HG03354 (cell line): ENCODE results near the gene TPCN2.
"Not testable (repeated sequence)": the region's sequence is repeated elsewhere in the genome, so short reads cannot be mapped to it uniquely, and the experiment has no call there.

Source experiments
- ATAC-seq: cut with Tn5 transposase; IDR thresholded peaks from one replicate; pipeline ENCODE4 v1.9.1; 2021; ENCODE audit warnings: mild to moderate bottlenecking; ENCODE audit not compliant: unreplicated experiment, poor library complexity, severe bottlenecking

The TPCN2 gene

DNA sequence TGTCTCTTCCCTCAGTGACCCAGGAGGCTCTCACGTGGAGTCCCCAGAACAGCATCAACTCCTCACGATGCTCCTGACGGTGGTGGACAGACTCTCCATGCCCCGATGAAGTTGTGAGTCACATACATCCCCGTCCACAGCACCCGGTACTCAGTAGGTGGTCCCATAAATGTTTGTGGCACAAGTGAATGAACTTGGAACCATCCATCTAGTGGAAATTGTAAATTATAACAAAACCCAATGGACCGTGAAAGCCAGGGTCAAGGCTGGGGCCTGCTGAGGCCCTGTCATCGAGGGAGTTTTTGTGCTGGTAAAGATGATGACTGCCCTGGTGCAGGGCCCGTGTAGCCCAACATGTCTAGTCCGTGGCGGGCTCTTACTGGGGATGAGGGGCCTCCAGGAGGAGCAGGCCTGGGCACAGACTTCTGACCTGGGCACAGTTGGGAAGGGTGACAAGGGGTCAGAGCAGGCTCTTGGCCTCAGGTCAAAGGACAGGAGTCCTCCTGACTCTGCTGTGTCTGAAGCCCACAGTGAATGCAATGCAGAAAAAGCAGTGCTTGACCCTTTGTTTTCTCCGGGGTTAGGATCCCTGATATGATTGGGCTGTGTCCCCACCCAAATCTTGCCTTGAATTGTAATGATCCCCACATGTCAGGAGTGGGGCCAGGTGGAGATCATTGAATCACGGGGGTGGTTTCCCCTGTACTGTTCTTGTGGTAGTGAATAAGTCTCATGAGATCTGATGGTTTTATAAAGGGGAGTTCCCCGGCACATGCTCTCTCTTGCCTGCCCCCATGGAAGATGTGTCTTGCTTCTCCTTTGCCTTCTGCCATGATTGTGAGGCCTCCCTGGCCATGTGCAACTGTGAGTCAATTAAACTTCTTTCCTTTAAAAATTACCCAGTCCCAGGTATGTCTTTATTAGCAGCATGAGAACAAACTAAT lies 87.0 kb downstream of the TPCN2 start:
- ATAC-seq: no peak

DNA sequence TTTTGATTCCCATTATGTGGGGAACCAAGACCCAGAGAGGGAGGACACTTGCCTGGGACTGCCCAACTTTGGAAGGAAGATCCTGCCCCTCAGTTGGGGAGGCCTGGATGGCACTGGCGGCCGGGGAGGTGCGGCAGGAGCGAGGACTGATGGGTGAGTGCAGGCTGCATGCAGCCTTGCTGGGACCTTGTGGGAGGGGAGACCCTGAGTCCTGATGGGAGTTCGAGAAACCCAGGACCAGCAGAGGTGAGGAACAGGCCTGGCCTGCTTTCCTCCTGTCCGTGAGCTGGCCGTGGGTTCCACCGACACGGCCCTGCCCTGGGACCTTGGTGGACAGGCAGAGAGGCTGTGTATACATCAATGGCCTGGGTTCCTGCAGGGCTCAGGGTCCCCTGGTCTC lies 87.7 kb downstream of the TPCN2 start:
- ATAC-seq: no peak

DNA sequence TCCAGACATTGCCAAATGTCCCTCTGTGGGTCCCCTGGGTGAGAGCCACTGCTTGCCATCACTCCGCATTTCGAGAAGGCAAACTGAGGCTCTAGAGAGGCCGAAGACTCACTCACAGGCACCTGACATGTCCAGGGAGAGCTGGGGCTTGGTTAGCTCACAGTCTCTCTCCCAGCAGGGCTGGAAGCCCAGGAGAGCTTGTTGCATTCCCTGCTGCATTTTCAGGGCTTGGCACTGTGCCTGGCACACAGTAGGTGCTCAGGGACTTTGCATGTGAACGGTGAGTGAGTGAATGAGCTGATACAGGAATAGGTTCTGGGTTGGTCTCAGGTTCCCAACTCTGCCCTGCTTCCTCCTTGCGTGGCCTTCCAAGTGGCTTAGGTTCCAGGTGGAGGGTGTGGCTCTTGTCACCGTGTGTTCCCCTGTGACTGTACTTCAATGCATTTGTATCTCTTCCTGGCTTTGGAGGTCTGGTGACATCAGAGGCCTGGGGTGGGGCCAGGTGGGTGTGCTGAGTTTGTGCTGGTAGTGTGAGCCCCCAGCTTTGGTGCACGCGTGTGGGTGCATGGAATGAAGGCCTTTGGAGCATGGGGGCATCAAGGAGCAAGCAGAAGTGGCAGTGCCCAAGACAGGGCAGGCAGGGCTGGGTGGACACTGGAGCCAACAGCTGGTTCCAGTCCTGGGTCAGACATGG lies 88.6 kb downstream of the TPCN2 start:
- ATAC-seq: no peak

DNA sequence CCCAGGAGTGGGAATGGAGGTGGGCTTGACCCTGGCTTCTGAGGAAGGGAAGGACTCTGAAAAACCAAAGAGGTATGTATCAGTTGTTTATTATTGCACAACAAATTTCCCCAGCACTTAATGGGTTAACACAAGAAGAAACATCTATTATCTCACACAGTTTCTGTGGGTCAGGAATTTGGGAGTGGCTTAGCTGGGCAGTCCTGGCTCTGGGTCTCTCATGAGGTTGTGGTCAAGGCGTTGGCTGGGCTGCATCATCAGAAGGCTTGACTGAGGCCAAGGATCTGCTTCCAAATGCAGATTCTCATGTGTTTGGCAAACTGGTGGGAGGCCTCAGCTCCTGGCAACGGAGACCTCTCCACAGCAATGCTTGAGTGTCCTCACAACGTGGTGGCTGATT lies 89.5 kb downstream of the TPCN2 start:
- no peak for ATAC-seq

DNA sequence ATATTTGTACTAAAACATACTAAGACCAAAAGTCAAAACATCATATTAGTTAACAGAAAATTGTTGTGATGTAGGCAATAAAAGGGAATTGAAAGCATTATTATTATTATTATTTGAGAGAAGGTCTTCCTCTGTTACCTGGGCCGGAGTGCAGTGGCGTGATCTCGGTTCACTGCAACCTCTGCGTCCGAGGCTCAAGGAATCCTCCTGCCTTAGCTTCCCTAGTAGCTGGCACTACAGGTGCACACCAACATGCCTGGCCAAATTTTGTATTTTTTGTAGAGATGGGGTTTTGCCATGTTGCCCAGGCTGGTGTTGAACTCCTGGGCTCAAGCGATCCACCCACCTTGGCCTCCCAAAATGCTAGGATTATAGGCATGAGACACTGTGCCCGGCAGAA lies 91.4 kb downstream of the TPCN2 start:
- ATAC-seq: not testable (repeated sequence)

DNA sequence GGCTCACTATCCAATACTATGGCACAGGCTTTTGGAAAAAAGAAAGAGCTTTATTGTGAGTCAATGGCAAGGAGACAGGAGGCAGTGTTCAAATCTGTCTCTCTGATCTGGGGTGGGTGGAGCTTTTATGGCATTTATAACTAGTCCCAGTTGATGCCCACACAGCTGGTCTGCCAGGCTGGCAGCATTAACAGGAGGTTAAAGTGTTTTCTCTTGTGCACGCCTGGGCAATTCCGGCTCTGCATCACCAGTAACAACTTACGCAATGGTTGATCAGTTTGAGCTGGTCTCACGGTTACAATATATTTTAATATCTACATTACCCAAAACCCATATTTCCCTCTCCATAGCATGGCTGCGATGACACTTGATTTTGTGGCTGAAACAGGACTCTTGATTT lies 91.9 kb downstream of the TPCN2 start:
- ATAC-seq: no peak

DNA sequence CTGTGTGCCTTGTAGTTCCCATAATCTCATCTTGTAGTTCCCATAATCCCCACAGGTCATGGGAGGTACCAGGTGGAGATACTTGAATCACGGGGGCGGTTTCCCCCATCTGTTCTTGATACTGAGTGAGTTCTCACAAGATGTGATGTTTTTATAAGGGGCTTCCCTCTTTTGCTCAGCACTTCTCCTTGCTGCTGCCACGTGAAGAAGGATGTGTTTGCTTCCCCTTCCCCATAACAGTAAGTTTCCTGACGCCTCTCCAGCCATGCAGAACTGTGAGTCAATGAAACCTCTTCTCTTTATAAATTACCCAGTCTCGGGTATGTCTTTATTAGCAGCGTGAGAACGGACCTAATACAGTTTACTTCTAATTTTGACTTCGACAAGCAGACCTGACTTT lies 93.0 kb downstream of the TPCN2 start:
- ATAC-seq: no peak

DNA sequence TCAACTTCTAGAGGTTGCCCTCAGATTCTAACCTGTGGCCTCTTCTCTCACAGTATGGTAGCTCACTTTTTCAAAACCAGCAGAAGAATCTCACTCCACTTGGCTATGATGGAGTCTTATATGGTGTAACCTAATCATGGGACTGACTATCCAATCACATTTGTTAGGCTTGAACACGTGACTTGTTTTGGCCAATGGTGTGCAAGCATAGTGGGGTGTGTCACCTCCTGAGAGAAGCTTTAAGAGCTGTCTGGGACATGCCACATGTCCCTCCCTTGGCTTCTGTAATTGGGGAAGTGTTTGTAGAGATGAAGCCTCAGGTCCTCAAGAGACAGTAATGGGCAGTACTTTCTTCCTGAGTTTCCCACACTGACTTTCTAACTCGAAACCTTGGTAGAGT lies 94.2 kb downstream of the TPCN2 start:
- no peak for ATAC-seq

DNA sequence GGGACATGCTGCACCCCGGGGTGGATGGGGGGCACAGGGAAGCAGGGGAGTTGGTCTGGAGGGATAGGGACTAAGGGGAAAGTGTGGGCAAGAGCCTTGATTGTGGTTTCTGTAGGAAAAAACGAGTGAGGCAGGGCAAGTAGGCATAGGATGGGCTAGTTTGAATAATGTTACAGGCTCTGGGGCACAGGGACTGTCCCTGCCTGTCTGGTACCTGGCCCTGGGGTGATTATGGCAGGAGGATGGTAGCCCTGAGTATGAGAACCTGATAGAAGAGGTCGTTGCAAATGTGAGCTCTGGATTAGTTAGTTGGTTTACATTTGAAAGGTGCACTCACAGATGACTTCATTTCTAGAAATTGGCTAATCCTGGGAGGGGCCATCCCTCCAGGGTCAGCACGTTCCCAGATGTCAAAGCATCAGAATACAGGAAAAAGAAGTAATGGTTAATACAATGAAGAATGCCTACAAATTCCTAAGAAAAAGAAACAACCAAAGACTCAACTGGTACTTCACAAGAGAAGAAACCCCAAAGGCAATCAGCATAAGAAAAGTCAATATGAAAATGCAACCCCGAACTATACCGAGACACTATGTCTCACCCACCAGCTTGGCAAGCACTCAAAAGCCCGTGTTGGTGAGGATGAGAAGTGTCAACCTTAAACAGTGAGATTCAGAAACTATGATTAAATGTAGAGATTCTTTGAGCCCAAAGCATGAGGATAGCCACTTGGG lies 95.8 kb downstream of the TPCN2 start:
- no peak for ATAC-seq

DNA sequence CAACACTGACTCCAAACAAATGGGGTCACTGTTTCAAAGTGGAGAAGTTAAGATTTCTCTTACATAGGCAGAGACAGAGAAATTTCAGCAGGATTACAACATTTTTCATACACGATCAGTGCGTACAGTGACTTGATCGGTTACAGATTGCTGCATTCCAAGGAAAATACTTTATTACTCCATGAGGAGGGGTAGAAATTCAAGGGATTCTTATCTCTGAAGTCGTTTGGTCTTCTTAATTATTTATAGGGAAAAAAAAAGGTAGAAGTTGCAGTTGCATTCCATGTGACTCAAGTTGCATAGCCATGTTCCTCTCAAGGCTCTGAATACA lies 96.3 kb downstream of the TPCN2 start:
- no peak for ATAC-seq

DNA sequence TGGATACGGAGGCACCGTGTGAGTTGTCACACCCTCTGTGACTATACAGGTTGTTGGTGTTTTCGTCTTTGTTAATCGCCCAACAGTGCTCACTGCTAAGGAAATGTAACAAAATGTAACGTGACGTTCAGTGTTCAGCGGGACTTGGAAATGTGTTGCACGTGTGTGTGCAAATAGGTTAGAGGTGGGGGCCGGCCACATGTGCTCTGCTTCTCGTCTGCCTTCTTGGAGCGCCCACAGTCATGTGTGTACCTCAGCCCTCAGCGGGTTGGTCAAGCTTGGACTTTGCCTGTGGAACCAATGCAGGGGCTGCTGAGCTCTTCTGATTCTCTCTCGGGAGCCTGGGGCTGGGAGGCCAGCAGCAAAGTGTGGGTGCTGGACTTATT lies 99.6 kb downstream of the TPCN2 start:
- no peak for ATAC-seq

DNA sequence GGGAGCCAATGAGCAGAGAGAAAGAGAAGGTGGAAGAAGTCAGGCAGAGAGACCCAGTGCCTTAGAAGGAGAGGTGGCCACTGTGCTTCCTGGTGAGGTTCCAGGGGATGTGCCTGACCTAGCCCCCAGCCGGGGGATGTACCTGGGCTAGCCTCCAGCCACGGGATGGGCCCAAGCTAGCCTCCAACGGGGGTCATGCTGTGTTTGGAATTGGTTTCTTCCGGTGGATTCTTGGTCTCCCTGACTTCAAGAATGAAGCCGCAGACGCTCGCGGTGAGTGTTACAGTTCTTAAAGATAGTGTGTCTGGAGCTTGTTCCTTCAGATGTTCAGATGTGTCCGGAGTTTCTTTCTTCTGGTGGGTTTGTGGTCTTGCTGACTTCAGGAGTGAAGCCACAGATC lies 100.1 kb downstream of the TPCN2 start:
- no peak for ATAC-seq

DNA sequence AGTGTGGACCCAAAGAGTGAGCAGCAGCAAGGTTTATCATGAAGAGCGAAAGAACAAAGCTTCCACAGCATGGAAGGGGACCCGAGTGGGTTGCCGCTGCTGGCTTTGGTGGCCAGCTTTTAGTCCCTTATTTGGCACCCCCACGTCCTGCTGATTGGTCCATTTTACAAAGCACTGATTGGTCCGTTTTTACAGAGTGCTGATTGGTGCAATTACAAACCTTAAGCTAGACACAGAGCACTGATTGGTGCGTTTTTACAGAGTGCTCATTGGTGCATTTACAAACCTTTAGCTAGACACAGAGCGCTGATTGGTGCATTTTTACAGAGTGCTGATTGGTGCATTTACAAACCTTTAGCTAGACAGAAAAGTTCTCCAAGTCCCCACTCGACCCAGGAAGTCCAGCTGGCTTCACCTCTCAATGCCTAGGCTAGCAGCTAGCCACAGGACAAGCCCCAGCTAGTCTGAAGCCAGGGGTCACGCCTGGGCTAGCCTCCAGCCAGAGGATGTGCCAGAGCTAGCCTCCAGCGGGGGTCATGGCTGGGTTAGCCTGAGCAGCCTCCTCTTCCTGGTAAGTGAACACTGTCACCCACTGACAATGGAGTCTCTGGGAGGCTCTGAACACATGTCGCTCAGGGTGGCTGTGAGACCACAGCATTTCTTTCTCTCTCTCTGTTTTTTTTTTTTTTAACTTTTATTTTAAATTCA lies 100.8 kb downstream of the TPCN2 start:
- not testable (repeated sequence) for ATAC-seq

DNA sequence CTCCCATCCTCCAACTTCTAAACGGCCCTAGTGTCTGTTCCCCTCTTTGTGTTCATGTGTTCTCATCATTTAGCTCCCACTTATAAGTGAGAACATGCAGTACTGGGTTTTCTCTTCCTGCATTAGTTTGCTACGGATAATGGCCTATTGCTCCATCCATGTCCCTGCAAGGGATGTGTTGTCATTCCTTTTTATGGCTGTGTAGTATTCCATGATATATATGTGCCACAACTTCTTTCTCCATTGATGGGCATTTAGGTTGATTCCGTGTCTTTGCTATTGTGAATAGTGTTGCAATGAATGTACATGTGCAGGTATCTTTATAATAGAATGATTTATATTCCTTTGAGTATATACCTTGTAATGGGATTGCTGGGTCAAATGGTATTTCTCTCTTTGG lies 101.4 kb downstream of the TPCN2 start:
- ATAC-seq: no peak

DNA sequence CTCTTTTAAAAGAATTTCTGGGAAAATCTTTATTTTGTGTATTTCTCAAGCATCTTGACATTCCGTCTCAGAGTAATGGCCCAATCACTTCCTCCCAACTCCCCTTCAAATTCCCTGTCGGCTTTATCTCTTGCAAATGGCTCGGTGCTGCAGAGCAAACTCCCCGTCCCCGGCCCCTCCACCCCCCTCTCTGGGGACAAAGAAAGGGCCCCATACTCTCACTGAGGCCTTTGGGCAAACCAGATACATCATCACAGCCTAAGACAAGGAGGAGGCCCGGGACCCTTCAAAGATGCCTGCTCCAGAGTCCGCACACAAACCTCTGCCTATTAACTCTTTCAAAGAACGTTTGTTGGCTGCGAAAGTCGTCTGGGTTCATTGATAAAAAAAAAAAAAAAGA lies 103.1 kb downstream of the TPCN2 start:
- ATAC-seq: no peak

DNA sequence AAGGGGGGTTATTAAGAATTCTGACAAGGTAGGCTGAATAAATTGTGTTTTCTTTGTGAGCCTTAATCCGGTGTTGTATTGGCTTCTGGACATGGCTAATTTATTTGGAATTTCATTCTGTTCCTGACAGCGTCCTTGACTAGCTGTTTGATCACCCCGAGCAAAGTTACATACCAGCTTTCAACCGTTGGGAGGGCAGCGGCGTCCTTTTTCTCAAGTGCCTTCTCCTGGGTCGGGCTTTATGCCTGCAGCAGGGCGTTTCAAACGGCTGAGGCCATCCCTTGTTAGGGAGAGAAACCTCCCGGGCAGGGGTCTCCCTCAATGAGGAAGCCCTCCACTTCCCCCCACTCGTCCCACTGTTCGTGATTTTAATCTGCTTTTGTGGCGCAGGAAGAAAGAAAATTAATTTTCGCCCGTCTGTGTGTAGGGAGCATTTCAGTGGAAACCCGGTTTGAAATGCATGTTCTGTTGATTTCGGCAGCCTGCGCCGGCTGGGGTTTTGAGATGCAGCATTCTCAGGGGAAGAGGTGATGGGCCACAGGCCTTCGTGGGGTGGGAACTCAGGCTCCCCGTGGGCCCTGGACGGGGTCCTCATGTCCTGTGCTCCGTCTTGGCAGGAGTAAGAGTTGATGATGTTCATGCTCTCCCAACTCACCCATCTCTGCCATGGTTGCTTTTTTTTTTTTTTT lies 104.1 kb downstream of the TPCN2 start:
- ATAC-seq: no peak

DNA sequence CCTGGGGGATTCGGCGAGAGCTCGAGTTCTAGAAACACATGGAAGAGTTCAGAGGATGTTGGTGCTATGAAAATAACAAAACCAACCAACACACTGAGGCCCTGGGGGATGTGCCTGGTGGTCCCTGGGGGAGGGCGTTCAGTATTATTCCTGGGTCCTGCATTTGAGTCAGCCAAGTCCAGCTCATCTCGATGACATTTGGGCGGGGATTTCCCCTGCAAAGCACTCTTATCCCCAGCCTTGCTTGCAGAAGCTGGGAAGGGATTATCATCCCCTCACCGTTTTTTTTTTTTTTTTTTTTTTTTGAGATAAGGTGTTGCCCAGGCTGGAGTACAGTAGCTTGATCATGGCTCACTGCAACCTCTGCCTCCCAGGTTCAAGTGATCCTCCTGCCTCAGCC lies 104.9 kb downstream of the TPCN2 start:
- no peak for ATAC-seq

DNA sequence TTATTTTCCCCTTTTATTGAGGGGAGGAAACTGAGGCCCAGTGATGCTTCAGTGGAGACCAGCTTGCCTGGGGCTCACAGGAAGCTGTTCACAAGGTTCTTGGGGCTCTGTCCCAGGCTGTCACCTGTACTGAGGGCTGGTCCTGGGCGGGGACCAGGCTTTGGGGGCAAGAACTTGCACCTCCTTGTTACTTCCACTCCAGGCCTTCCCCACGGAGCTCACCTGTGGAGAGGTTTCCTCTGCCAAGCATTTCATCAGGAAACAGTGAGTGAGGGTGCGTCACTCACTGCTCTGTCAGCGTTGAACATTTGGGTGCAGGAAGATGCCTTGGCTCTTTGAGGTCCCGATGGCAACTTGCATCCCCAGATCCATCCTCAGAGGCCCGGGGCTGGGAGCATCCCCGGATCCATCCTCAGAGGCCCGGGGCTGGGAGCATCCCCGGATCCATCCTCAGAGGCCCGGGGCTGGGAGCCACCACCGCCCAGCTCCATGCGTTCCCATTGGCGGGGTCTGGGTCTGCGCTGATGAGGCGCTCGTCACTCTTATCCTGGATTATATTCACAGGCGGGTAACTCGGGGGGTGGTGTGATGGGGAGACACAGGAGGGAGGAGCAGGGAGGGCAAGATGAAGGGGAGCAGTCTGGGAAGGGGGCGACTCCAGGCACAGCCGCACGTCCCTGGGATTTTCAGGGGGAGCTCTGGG lies 105.6 kb downstream of the TPCN2 start:
- no peak for ATAC-seq

DNA sequence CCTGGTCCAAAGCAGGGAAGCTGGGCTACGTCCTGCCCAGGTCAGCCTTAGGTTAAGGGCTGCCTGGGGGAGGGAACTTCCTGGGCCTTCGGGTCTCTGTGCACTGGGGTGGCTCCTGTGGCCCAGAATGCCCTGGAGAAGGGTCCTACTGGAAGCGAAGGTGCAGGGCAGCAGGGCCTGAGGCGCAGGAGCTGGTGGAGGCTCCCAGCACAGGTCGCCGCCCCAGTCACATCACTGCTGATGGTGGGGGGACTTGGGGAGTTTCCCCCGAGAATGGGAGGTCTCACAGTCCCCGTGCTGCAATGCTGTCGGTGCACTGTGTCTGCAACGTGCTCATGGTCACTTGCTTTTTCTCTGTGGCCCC lies 106.2 kb downstream of the TPCN2 start:
- ATAC-seq: no peak
